MCF 10A (cell line): ENCODE measurements around the gene OTX2. TPM values are rescaled to one million over a fixed set of nuclear protein-coding genes. Genes with fewer than 3 reads are reported as not detected.

Experiments used
- BruUV-seq: library from RNA; stranded (reverse); fragments of 400-500 nt; replicated peaks from 2 replicates; lab custom pipeline; 2021; lab: Mats Ljungman, UMichigan
- CTCF ChIA-PET: fragments of 300-600 bp; sonication (Branson Sonifier 250); formaldehyde crosslinking; extraction: SDS; loops from one replicate; lab custom pipeline; 2021; ENCODE audit warnings: antibody characterized with exemption, inconsistent platforms; lab: Yijun Ruan, JAX
- POLR2A ChIA-PET: fragments of 300-600, 350-650 bp; sonication (Branson Sonifier 250); formaldehyde crosslinking; extraction: SDS; loops from one replicate; lab custom pipeline; 2020; ENCODE audit warnings: antibody characterized with exemption, inconsistent platforms; lab: Yijun Ruan, JAX
- DNase-seq: peaks from one replicate; pipeline ENCODE4 v3.0.0-alpha.2; 2018; ENCODE audit not compliant: unreplicated experiment
- H3K27ac Mint-ChIP-seq: one replicate; pipeline ENCODE4 v1.8.0; 2022; ENCODE audit warnings: mild to moderate bottlenecking, low read depth, mixed read lengths; ENCODE audit not compliant: unreplicated experiment
- H3K27me3 Mint-ChIP-seq: one replicate; pipeline ENCODE4 v1.8.0; 2022; ENCODE audit warnings: mixed read lengths; ENCODE audit not compliant: insufficient read depth, unreplicated experiment
- H3K36me3 Mint-ChIP-seq: one replicate; pipeline ENCODE4 v1.8.0; 2022; ENCODE audit warnings: mild to moderate bottlenecking, moderate library complexity, mixed read lengths; ENCODE audit not compliant: insufficient read depth, unreplicated experiment
- H3K4me1 Mint-ChIP-seq: one replicate; pipeline ENCODE4 v1.8.0; 2022; ENCODE audit warnings: mixed read lengths; ENCODE audit not compliant: insufficient read depth, unreplicated experiment
- H3K4me3 Mint-ChIP-seq: one replicate; pipeline ENCODE4 v1.8.0; 2022; ENCODE audit warnings: mild to moderate bottlenecking, moderate library complexity, mixed read lengths; ENCODE audit not compliant: unreplicated experiment
- H3K9me3 Mint-ChIP-seq: one replicate; pipeline ENCODE4 v1.8.0; 2022; ENCODE audit warnings: mixed read lengths; ENCODE audit not compliant: unreplicated experiment
- intact Hi-C: fragments of 100-400 bp; cut with micrococcal nuclease; formaldehyde crosslinking; loops from 2 replicates; pipeline ENCODE4 v1.14.1; 2022
- total RNA-seq: library from RNA; stranded (reverse); gene quantifications from 2 replicates; pipeline ENCODE4 v1.2.3, GENCODE V29; 2022
- TF ChIP-seq, protein P1 (sequence below): fragments of 200-600 bp; IDR thresholded peaks from one replicate; pipeline ENCODE4 v1.8.0; 2022; ENCODE audit warnings: antibody characterized with exemption, mild to moderate bottlenecking; ENCODE audit not compliant: unreplicated experiment

The OTX2 gene
- total RNA-seq, 1 experiment from 2014 or later = not detected

GRCh38 chr14:56854325-56854724, 44.0 kb upstream of the OTX2 start:
- Mint-ChIP-seq H3K36me3 (no peaks in the 10 kb centered on the region), H3K4me1 (no peaks in the 10 kb centered on the region), H3K9me3 (no peaks in the 10 kb centered on the region), H3K27ac (no peak overlapping the region), H3K4me3 (no peak overlapping the region), H3K27me3 (peaks cover 72% of the 10 kb centered on the region)
- DNase-seq = no peak
- CTCF ChIA-PET = no interaction called here
- BruUV-seq = no TSS peak
- POLR2A ChIA-PET = no interaction called here
- intact Hi-C loops = no loop called here
- TF ChIP-seq, protein P1, sequence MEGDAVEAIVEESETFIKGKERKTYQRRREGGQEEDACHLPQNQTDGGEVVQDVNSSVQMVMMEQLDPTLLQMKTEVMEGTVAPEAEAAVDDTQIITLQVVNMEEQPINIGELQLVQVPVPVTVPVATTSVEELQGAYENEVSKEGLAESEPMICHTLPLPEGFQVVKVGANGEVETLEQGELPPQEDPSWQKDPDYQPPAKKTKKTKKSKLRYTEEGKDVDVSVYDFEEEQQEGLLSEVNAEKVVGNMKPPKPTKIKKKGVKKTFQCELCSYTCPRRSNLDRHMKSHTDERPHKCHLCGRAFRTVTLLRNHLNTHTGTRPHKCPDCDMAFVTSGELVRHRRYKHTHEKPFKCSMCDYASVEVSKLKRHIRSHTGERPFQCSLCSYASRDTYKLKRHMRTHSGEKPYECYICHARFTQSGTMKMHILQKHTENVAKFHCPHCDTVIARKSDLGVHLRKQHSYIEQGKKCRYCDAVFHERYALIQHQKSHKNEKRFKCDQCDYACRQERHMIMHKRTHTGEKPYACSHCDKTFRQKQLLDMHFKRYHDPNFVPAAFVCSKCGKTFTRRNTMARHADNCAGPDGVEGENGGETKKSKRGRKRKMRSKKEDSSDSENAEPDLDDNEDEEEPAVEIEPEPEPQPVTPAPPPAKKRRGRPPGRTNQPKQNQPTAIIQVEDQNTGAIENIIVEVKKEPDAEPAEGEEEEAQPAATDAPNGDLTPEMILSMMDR = no peak

- no peak overlapping the region for H3K4me3 Mint-ChIP-seq
- intact Hi-C loops = no loop called here
- peaks cover 43% of the 10 kb centered on the region for H3K27me3 Mint-ChIP-seq
- ChIA-PET POLR2A (interaction anchor here (0.6 kb wide), 2 partner anchors 19 to 343 kb away, joined by 3 read pairs; no protein-coding TSS in a partner anchor), CTCF (no interaction called here)
- no peaks in the 10 kb centered on the region for H3K4me1 Mint-ChIP-seq
- H3K27ac Mint-ChIP-seq = no peak overlapping the region
- DNase-seq = no peak
- TF ChIP-seq, protein P1 = no peak
- no peaks in the 10 kb centered on the region for H3K9me3 Mint-ChIP-seq
- no TSS peak for BruUV-seq
- H3K36me3 Mint-ChIP-seq = no peaks in the 10 kb centered on the region
Measured at GRCh38 chr14:56846970-56847930, 37.0 kb upstream of the OTX2 start.

DNA sequence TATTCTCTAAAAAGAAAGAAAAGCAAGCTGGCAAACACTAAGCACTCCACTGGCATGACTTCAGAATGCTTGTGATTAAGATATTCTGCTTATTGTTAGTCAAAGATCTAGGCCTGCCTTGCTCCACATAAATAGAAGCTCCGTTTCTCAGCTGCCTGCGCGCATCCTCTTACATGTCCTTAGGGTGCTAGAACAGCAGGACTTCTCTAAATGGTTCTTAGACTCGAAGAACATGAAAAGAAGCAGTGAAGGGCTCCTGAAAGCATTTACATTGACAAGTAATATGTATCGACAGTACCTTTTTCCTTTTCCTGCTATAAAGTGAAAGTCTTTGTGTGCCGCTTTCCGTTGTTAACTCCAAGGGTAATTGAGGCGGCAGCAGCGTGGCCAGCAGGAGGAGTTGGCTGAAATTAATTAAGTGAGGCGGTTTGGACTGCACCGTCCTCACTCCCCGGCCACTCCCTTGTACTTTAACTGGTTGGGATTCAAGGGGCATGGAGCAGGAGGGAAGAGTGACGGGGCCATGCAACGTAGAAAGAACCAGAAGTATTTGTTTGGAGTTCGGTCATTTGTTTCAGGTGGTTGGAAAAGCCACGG, 34.2 kb upstream of the OTX2 start:
- Mint-ChIP-seq H3K9me3 (no peaks in the 10 kb centered on the region), H3K4me1 (no peaks in the 10 kb centered on the region), H3K27me3 (peaks cover 36% of the 10 kb centered on the region), H3K4me3 (no peak overlapping the region), H3K27ac (no peak overlapping the region), H3K36me3 (no peaks in the 10 kb centered on the region)
- DNase-seq = no peak
- intact Hi-C loops = no loop called here
- BruUV-seq = no TSS peak
- ChIA-PET POLR2A (no interaction called here), CTCF (no interaction called here)
- TF ChIP-seq, protein P1 = no peak

- peaks cover 15% of the 10 kb centered on the region for H3K27me3 Mint-ChIP-seq
- no TSS peak for BruUV-seq
- H3K4me1 Mint-ChIP-seq = no peaks in the 10 kb centered on the region
- no peaks in the 10 kb centered on the region for H3K9me3 Mint-ChIP-seq
- H3K4me3 Mint-ChIP-seq = no peak overlapping the region
- CTCF ChIA-PET = interaction anchor here (0.6 kb wide), 2 partner anchors 89 to 286 kb away, joined by 3 read pairs; no protein-coding TSS in a partner anchor
- POLR2A ChIA-PET = no interaction called here
- TF ChIP-seq, protein P1 = no peak
- H3K27ac Mint-ChIP-seq = no peak overlapping the region
- DNase-seq = no peak
- intact Hi-C loops = no loop called here
- no peaks in the 10 kb centered on the region for H3K36me3 Mint-ChIP-seq
Measured at GRCh38 chr14:56841611-56842010, 31.3 kb upstream of the OTX2 start.
